Transverse colon (tissue), 3 donors: ENCODE results near the gene P3H3.

Experiments used
- CTCF ChIP-seq, 5 experiments: fragments of 200-600 bp in 3 of 5; fragments of 450-650 bp in 2 of 5; sonication (generic) in 3 of 5; IDR thresholded peaks; 1 replicate in 2 of 5; 2 replicates in 3 of 5; pipeline ENCODE4 v1.5.1; 2016 to 2017; ENCODE audit warnings: antibody characterized with exemption in 5 of 5, inconsistent platforms in 3 of 5, mild to moderate bottlenecking in 2 of 5, moderate library complexity in 1 of 5
- EP300 ChIP-seq: sonication (generic); formaldehyde crosslinking; IDR thresholded peaks from one replicate; pipeline ENCODE4 v1.6.1; 2017; ENCODE audit warnings: antibody characterized with exemption, low read depth
- POLR2A ChIP-seq: fragments of 450-650 bp; IDR thresholded peaks from one replicate; pipeline ENCODE4 v1.6.1; 2016; ENCODE audit warnings: antibody characterized with exemption, mild to moderate bottlenecking, moderate library complexity

- TF ChIP-seq POLR2A = peak; percentile 58
- TF ChIP-seq EP300 = no peak
- TF ChIP-seq CTCF (IDR thresholded peaks at IDR 0.05) = no peak
These were observed 39.0 kb upstream of the P3H3 start, which contains the start of gene CD4 for GRCh38 chr12:6788972-6789924.
